Upper lobe of left lung (tissue), 4 donors: ENCODE data around the gene TDRD7.

Experiments used
- CTCF ChIP-seq, 6 experiments: fragments of 450-650 bp in 4 of 6; fragments of 200-600 bp in 2 of 6; sonication (generic) in 2 of 6; IDR thresholded peaks; one replicate each; pipeline ENCODE4 v1.5.1; 2016 to 2019; ENCODE audit warnings: antibody characterized with exemption in 6 of 6
- EP300 ChIP-seq, 4 donors: sonication (generic); formaldehyde crosslinking; IDR thresholded peaks; one replicate each; pipeline ENCODE4 v1.5.1; 2017; ENCODE audit warnings: antibody characterized with exemption in 4 of 4, control low read depth in 2 of 4
- POLR2A ChIP-seq, 4 donors: fragments of 450-650 bp; IDR thresholded peaks; one replicate each; pipeline ENCODE4 v1.5.1; 2016 to 2017; ENCODE audit warnings: antibody characterized with exemption in 4 of 4, mild to moderate bottlenecking in 2 of 4
- POLR2AphosphoS5 ChIP-seq, 2 donors: sonication (generic); formaldehyde crosslinking; IDR thresholded peaks; one replicate each; pipeline ENCODE4 v1.5.1; 2017; ENCODE audit warnings: antibody characterized with exemption in 2 of 2

DNA sequence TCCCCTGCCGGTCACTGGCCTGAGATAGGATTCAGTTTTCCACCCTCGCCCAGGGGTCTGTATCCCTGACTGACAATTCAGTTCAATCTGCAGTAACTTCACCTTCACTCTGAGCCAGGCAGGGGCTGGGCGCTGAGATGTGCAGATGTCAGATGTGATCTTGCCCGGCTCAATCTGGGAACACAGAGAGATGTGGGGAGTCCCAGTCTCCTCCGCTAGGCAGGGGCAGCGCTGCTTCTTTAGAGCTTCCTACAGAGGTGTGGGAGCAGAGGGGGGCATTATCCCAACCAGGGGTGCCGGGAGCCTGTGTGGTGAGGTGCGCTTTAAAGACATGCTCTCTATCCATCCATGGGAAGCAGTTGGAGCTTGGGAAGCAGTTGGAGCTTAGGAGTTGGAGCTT is 104.2 kb downstream of the TDRD7 start:
- TF ChIP-seq CTCF (IDR thresholded peaks at IDR 0.05) = no peak
- no peak for TF ChIP-seq POLR2A (IDR thresholded peaks at IDR 0.05)
- TF ChIP-seq POLR2AphosphoS5 (IDR thresholded peaks at IDR 0.05) = no peak
- no peak for TF ChIP-seq EP300 (IDR thresholded peaks at IDR 0.05)
